Measurements from ENCODE around the gene GRK5. TPM values are rescaled to one million over a fixed set of nuclear protein-coding genes. Genes with fewer than 3 reads are reported as not detected.

Gene GRK5
- total RNA-seq, 1 experiment from 2014 or later = 2.3 TPM

GRCh38 chr10:119198438-119198837 lies 8.9 kb upstream of the GRK5 start:
- ATAC-seq (peak; percentile 70), DNase-seq (ENCODE audit: low spot score) (peak; percentile 51)
- Mint-ChIP-seq H3K27me3 (ENCODE audit: low read depth) (no peaks in the 10 kb centered on the region; the same call in 1 of the 2 replicates), H3K27ac (no peak overlapping the region), H3K4me3 (no peak overlapping the region), H3K9me3 (no peaks in the 10 kb centered on the region), H3K36me3 (no peaks in the 10 kb centered on the region), H3K4me1 (peaks cover 9% of the 10 kb centered on the region)
- POLR2A ChIA-PET = no interaction called here
- CTCF ChIA-PET = interaction anchor here (0.6 to 4.4 kb wide), 57 partner anchors 9 to 472 kb away, joined by 3 to 95 read pairs (median 6); partner anchors contain the start of genes DENND10, GRK5, SFXN4 and TIAL1
- no peak for TF ChIP-seq SMAD4 (CRISPR knock-in tag; IDR thresholded peaks at IDR 0.05)
- no peak for TF ChIP-seq ATF2 (CRISPR knock-in tag; IDR thresholded peaks at IDR 0.05; ENCODE audit: borderline replicate concordance, low read depth)
- TF ChIP-seq FOXP1 (CRISPR knock-in tag; IDR thresholded peaks at IDR 0.05; ENCODE audit: borderline replicate concordance) = no peak
- TF ChIP-seq KAT7 (CRISPR knock-in tag; IDR thresholded peaks at IDR 0.05; ENCODE audit: borderline replicate concordance) = no peak
- TF ChIP-seq E2F1 (CRISPR knock-in tag; IDR thresholded peaks at IDR 0.05) = no peak
- peak; percentile 47 for TF ChIP-seq CTCF (IDR thresholded peaks at IDR 0.05)
- no peak for TF ChIP-seq FOXP4 (CRISPR knock-in tag; IDR thresholded peaks at IDR 0.05)
- no peak for TF ChIP-seq ZNF281 (CRISPR knock-in tag; IDR thresholded peaks at IDR 0.05)
- no peak for TF ChIP-seq PRRX2 (CRISPR knock-in tag; IDR thresholded peaks at IDR 0.05)

- CTCF ChIA-PET = interaction anchor here (0.6 to 4.4 kb wide), 85 partner anchors 8 to 488 kb away, joined by 3 to 95 read pairs (median 5); partner anchors contain the start of genes DENND10, GRK5, RGS10 and SFXN4
- H3K4me1 Mint-ChIP-seq = peaks cover 9% of the 10 kb centered on the region
- no peaks in the 10 kb centered on the region for H3K36me3 Mint-ChIP-seq
- ATAC-seq (peak; percentile 96), DNase-seq (ENCODE audit: low spot score) (peak; percentile 62)
- no peaks in the 10 kb centered on the region; the same call in 1 of the 2 replicates for H3K27me3 Mint-ChIP-seq (ENCODE audit: low read depth)
- H3K4me3 Mint-ChIP-seq = no peak overlapping the region
- TF ChIP-seq AR (CRISPR knock-in tag; IDR thresholded peaks at IDR 0.05) (no peak), GABPB1 (CRISPR knock-in tag; IDR thresholded peaks at IDR 0.05) (peak; percentile 37; the same call in 1 of the 2 replicates), ATF2 (CRISPR knock-in tag; IDR thresholded peaks at IDR 0.05; ENCODE audit: borderline replicate concordance, low read depth) (no peak), CTCF (IDR thresholded peaks at IDR 0.05) (0 out of 2 replicates have a peak, but pooled peaks have one; percentile 19)
- H3K9me3 Mint-ChIP-seq = no peaks in the 10 kb centered on the region
- H3K27ac Mint-ChIP-seq = no peak overlapping the region
- POLR2A ChIA-PET = interaction anchor here (0.5 kb wide), 1 partner anchor 44 kb away, joined by 6 read pairs; no protein-coding TSS in a partner anchor
Observed at GRCh38 chr10:119199231-119199992, 8.0 kb upstream of the GRK5 start.
